G401.6 (cell line): ENCODE data around the gene PCDHB7.
"Not testable (repeated sequence)": the region's sequence is repeated elsewhere in the genome, so short reads cannot be mapped to it uniquely, and the experiment has no call there.

ENCODE experiments used
- FAIRE-seq: peaks from 2 replicates; lab custom pipeline; 2012; peaks lifted over from hg19 to GRCh38; lab: Jason Lieb, UNC

Gene PCDHB7

GRCh38 chr5:141224844-141225243 lies 52.4 kb downstream of the PCDHB7 start:
- not testable (repeated sequence) for FAIRE-seq

GRCh38 chr5:141225421-141225820 lies 53.0 kb downstream of the PCDHB7 start:
- not testable (repeated sequence) for FAIRE-seq
